ENCODE measurements around the gene RAP1GAP2. TPM values are rescaled to one million over a fixed set of nuclear protein-coding genes. Genes with fewer than 3 reads are reported as not detected.

RAP1GAP2 gene
- total RNA-seq, 1 experiment from 2014 or later = 4.4 TPM

GRCh38 chr17:2903193-2903974 lies 107.1 kb downstream of the RAP1GAP2 start:
- H3K9me3 ChIP-seq = no peaks in the 10 kb centered on the region
- DNase-seq = no peak
- H3K27me3 ChIP-seq = no peaks in the 10 kb centered on the region
- no peaks in the 10 kb centered on the region for H3K36me3 ChIP-seq
- H3K4me3 ChIP-seq = no peak overlapping the region

GRCh38 chr17:2904135-2904534 lies 107.9 kb downstream of the RAP1GAP2 start:
- DNase-seq = no peak
- Histone ChIP-seq H3K4me3 (no peak overlapping the region), H3K9me3 (no peaks in the 10 kb centered on the region), H3K36me3 (no peaks in the 10 kb centered on the region), H3K27me3 (no peaks in the 10 kb centered on the region)

GRCh38 chr17:2905269-2905668 lies 109.0 kb downstream of the RAP1GAP2 start:
- DNase-seq = no peak
- no peaks in the 10 kb centered on the region for H3K36me3 ChIP-seq

GRCh38 chr17:2905696-2906501 lies 109.7 kb downstream of the RAP1GAP2 start:
- no peaks in the 10 kb centered on the region for H3K27me3 ChIP-seq
- no peak overlapping the region for H3K4me3 ChIP-seq
- no peaks in the 10 kb centered on the region for H3K9me3 ChIP-seq
- no peak for DNase-seq
- H3K36me3 ChIP-seq = no peaks in the 10 kb centered on the region

More at GRCh38 chr17:2905269-2905668, 109.0 kb downstream of the RAP1GAP2 start:
- Histone ChIP-seq H3K9me3 (no peaks in the 10 kb centered on the region), H3K4me3 (no peak overlapping the region), H3K27me3 (no peaks in the 10 kb centered on the region)

- DNase-seq = no peak
- Histone ChIP-seq H3K36me3 (no peaks in the 10 kb centered on the region), H3K4me3 (no peak overlapping the region), H3K27me3 (no peaks in the 10 kb centered on the region), H3K9me3 (no peaks in the 10 kb centered on the region)
These were observed 110.7 kb downstream of the RAP1GAP2 start for GRCh38 chr17:2906901-2907300.

- no peaks in the 10 kb centered on the region for H3K9me3 ChIP-seq
- no peaks in the 10 kb centered on the region for H3K36me3 ChIP-seq
- H3K27me3 ChIP-seq = no peaks in the 10 kb centered on the region
- H3K4me3 ChIP-seq = no peak overlapping the region
- DNase-seq = no peak
These were observed 113.1 kb downstream of the RAP1GAP2 start for GRCh38 chr17:2909175-2909845.

GRCh38 chr17:2909846-2910234 lies 113.6 kb downstream of the RAP1GAP2 start:
- DNase-seq = no peak
- Histone ChIP-seq H3K36me3 (no peaks in the 10 kb centered on the region), H3K4me3 (no peak overlapping the region), H3K27me3 (no peaks in the 10 kb centered on the region), H3K9me3 (no peaks in the 10 kb centered on the region)

- H3K9me3 ChIP-seq = no peaks in the 10 kb centered on the region
- H3K36me3 ChIP-seq = no peaks in the 10 kb centered on the region
- no peaks in the 10 kb centered on the region for H3K27me3 ChIP-seq
- H3K4me3 ChIP-seq = no peak overlapping the region
- DNase-seq = no peak
These were observed 115.0 kb downstream of the RAP1GAP2 start for GRCh38 chr17:2911035-2911754.

- H3K4me3 ChIP-seq = no peak overlapping the region
These were observed 115.5 kb downstream of the RAP1GAP2 start for GRCh38 chr17:2911755-2912111.

GRCh38 chr17:2912754-2913153 lies 116.5 kb downstream of the RAP1GAP2 start:
- no peak for DNase-seq
- Histone ChIP-seq H3K27me3 (no peaks in the 10 kb centered on the region), H3K36me3 (no peaks in the 10 kb centered on the region), H3K9me3 (no peaks in the 10 kb centered on the region), H3K4me3 (no peak overlapping the region)

More at GRCh38 chr17:2911755-2912111, 115.5 kb downstream of the RAP1GAP2 start:
- Histone ChIP-seq H3K27me3 (no peaks in the 10 kb centered on the region), H3K36me3 (no peaks in the 10 kb centered on the region), H3K9me3 (no peaks in the 10 kb centered on the region)
- DNase-seq = no peak

GRCh38 chr17:2916461-2916860 lies 120.2 kb downstream of the RAP1GAP2 start:
- Histone ChIP-seq H3K9me3 (no peaks in the 10 kb centered on the region), H3K36me3 (no peaks in the 10 kb centered on the region), H3K4me3 (no peak overlapping the region), H3K27me3 (no peaks in the 10 kb centered on the region)
- DNase-seq = no peak

GRCh38 chr17:2921443-2921842 lies 125.2 kb downstream of the RAP1GAP2 start:
- Histone ChIP-seq H3K4me3 (no peak overlapping the region), H3K36me3 (no peaks in the 10 kb centered on the region; the same call in 1 of the 2 replicates), H3K9me3 (no peaks in the 10 kb centered on the region), H3K27me3 (no peaks in the 10 kb centered on the region)
- no peak for DNase-seq

GRCh38 chr17:2924211-2924610 lies 128.0 kb downstream of the RAP1GAP2 start:
- no peak overlapping the region for H3K4me3 ChIP-seq

GRCh38 chr17:2925011-2925410 lies 128.8 kb downstream of the RAP1GAP2 start:
- H3K9me3 ChIP-seq = no peaks in the 10 kb centered on the region
- H3K36me3 ChIP-seq = no peaks in the 10 kb centered on the region; the same call in 1 of the 2 replicates
- no peaks in the 10 kb centered on the region for H3K27me3 ChIP-seq
- no peak overlapping the region for H3K4me3 ChIP-seq
- DNase-seq = no peak

More at GRCh38 chr17:2924211-2924610, 128.0 kb downstream of the RAP1GAP2 start:
- no peaks in the 10 kb centered on the region for H3K27me3 ChIP-seq
- no peaks in the 10 kb centered on the region; the same call in 1 of the 2 replicates for H3K36me3 ChIP-seq
- H3K9me3 ChIP-seq = no peaks in the 10 kb centered on the region
- peak; percentile 59 for DNase-seq

GRCh38 chr17:2926019-2926650 lies 129.9 kb downstream of the RAP1GAP2 start:
- H3K9me3 ChIP-seq = no peaks in the 10 kb centered on the region
- H3K4me3 ChIP-seq = no peak overlapping the region
- DNase-seq = peak; percentile 91
- H3K27me3 ChIP-seq = no peaks in the 10 kb centered on the region
- H3K36me3 ChIP-seq = no peaks in the 10 kb centered on the region; the same call in 1 of the 2 replicates

GRCh38 chr17:2928294-2928890 lies 132.2 kb downstream of the RAP1GAP2 start:
- no peaks in the 10 kb centered on the region for H3K9me3 ChIP-seq
- H3K27me3 ChIP-seq = no peaks in the 10 kb centered on the region
- DNase-seq = no peak
- no peaks in the 10 kb centered on the region; the same call in 1 of the 2 replicates for H3K36me3 ChIP-seq
- H3K4me3 ChIP-seq = no peak overlapping the region

Data from MG63 (cell line).